ENCODE data around the gene UBQLN3.

DNA sequence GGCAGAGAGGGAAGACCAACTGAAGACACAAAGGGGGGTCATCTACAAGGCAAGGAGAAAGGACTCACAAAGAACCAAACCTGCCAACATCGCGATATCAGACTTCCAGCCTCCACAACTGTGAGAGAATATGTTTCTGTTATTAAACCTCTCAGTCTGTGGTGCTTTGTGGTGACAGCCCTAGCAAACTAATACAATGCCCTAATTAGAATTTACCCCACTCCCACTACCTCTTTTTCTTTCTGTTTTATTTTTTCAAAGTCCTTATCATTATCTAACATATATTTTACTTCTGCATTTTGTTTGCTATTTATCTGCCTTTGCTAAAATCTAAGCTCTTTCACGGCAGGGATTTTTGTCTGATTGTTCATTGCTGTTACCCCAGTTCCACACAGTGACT, 23.8 kb downstream of the UBQLN3 start:
- no peak for TF ChIP-seq EZH2 (IDR thresholded peaks at IDR 0.05; ENCODE audit: borderline replicate concordance, low read depth, low read length, severe bottlenecking)
- TF ChIP-seq, protein P1, sequence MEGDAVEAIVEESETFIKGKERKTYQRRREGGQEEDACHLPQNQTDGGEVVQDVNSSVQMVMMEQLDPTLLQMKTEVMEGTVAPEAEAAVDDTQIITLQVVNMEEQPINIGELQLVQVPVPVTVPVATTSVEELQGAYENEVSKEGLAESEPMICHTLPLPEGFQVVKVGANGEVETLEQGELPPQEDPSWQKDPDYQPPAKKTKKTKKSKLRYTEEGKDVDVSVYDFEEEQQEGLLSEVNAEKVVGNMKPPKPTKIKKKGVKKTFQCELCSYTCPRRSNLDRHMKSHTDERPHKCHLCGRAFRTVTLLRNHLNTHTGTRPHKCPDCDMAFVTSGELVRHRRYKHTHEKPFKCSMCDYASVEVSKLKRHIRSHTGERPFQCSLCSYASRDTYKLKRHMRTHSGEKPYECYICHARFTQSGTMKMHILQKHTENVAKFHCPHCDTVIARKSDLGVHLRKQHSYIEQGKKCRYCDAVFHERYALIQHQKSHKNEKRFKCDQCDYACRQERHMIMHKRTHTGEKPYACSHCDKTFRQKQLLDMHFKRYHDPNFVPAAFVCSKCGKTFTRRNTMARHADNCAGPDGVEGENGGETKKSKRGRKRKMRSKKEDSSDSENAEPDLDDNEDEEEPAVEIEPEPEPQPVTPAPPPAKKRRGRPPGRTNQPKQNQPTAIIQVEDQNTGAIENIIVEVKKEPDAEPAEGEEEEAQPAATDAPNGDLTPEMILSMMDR (IDR thresholded peaks at IDR 0.05; ENCODE audit: borderline replicate concordance, extremely low read depth, low read length, poor library complexity, severe bottlenecking), result no peak
